Measurements from ENCODE around the gene ATG2B. TPM values are rescaled to one million over a fixed set of nuclear protein-coding genes. Genes with fewer than 3 reads are reported as not detected.
A peak's percentile ranks its signal among the peaks of the same experiment; 100 is the strongest.

Gene ATG2B
- polyA plus RNA-seq, 2 of the 4 experiments (the other 2 are of a cell fraction) = 7.1 to 17.0 TPM

- TF ChIP-seq REST (IDR thresholded peaks at IDR 0.05) = no peak
- no peak for TF ChIP-seq BHLHE40 (IDR thresholded peaks at IDR 0.05; ENCODE audit: low read depth, low read length)
- no peak for TF ChIP-seq CBX2 (IDR thresholded peaks at IDR 0.05; ENCODE audit: borderline replicate concordance, low read depth)
These were observed 59.2 kb downstream of the ATG2B start (continued) for GRCh38 chr14:96303981-96304380.

GRCh38 chr14:96299441-96299840 is 63.7 kb downstream of the ATG2B start:
- H3K4me1 ChIP-seq = peaks cover 8% of the 10 kb centered on the region; the same call in 2 of the 3 replicates
- POLR2A ChIA-PET = no interaction called here
- CTCF ChIA-PET = interaction anchor here (0.9 to 5.4 kb wide), 8 partner anchors 13 to 299 kb away, joined by 3 to 28 read pairs (median 5); no protein-coding TSS in a partner anchor
- no peak overlapping the region for H3K4me3 ChIP-seq
- H3K4me2 ChIP-seq = no peak overlapping the region
- DNase-seq (ENCODE audit: low read depth in 1 of 2, low spot score in 1 of 2) = no peak
- 95% methylated on average over 3 of the region's 3 CpGs for WGBS (ENCODE audit: missing lambda C conversion rate)
- H3K9me3 ChIP-seq = no peaks in the 10 kb centered on the region
- no peak for TF ChIP-seq CHD2 (IDR thresholded peaks at IDR 0.05; ENCODE audit: low read length, partially characterized antibody)
- no peak for TF ChIP-seq TP53 (CRISPR knock-in tag; IDR thresholded peaks at IDR 0.05)
- no peak for TF ChIP-seq HOXB13 (CRISPR knock-in tag; IDR thresholded peaks at IDR 0.05; ENCODE audit: low read depth)
- no peak for TF ChIP-seq SREBF2 (IDR thresholded peaks at IDR 0.05)
- TF ChIP-seq GATA3 (IDR thresholded peaks at IDR 0.05; ENCODE audit: borderline replicate concordance) = no peak
- TF ChIP-seq CTCF (IDR thresholded peaks at IDR 0.05) = no peak
- TF ChIP-seq PHF8 (IDR thresholded peaks at IDR 0.05; ENCODE audit: borderline replicate concordance, low read depth) = no peak
- no peak for TF ChIP-seq ZC3H11A (IDR thresholded peaks at IDR 0.05)
- no peak for TF ChIP-seq RAD21 (conservative IDR thresholded peaks at IDR 0.05 in 1 of 2, IDR thresholded peaks at IDR 0.05 in 1 of 2)
- TF ChIP-seq HMGXB4 (CRISPR knock-in tag; IDR thresholded peaks at IDR 0.05; ENCODE audit: borderline replicate concordance) = no peak
- TF ChIP-seq RFX5 (IDR thresholded peaks at IDR 0.05) = no peak
- no peak for FAIRE-seq
- H3K27ac ChIP-seq = no peak overlapping the region
- no peak for ATAC-seq

GRCh38 chr14:96297997-96298515 is 65.1 kb downstream of the ATG2B start:
- Histone ChIP-seq H3K4me1 (0 out of 3 replicates have a peak, but pooled peaks cover 3% of the 10 kb centered on the region), H3K27ac (no peak overlapping the region), H3K4me2 (no peak overlapping the region), H3K4me3 (no peak overlapping the region), H3K9me3 (no peaks in the 10 kb centered on the region)
- WGBS (ENCODE audit: missing lambda C conversion rate) = 84% methylated on average over 4 of the region's 4 CpGs
- POLR2A ChIA-PET = no interaction called here
- FAIRE-seq = no peak
- TF ChIP-seq RFX5 (IDR thresholded peaks at IDR 0.05) (peak; percentile 69), KDM1A (IDR thresholded peaks at IDR 0.05; ENCODE audit: low read depth) (no peak)
- CTCF ChIA-PET = interaction anchor here (0.6 to 6.1 kb wide), 15 partner anchors 10 to 736 kb away, joined by 3 to 28 read pairs (median 3); partner anchors contain the start of genes ATG2B and GSKIP
- ATAC-seq = no peak
- DNase-seq (ENCODE audit: low read depth in 1 of 2, low spot score in 1 of 2) = no peak
